Prostate gland (tissue), 2 donors: ENCODE data around the gene GRIN1.

ENCODE experiments used
- CTCF ChIP-seq, 4 experiments: fragments of 200-600 bp in 2 of 4; fragments of 450-650 bp in 2 of 4; sonication (generic) in 2 of 4; IDR thresholded peaks; 1 replicate in 3 of 4; 2 replicates in 1 of 4; pipeline ENCODE4 v1.5.1; 2016 to 2019; ENCODE audit warnings: antibody characterized with exemption in 4 of 4, mild to moderate bottlenecking in 2 of 4, moderate library complexity in 2 of 4
- POLR2A ChIP-seq: fragments of 450-650 bp; IDR thresholded peaks from one replicate; pipeline ENCODE4 v1.6.1; 2016; ENCODE audit warnings: antibody characterized with exemption, mild to moderate bottlenecking
- POLR2AphosphoS5 ChIP-seq: sonication (generic); formaldehyde crosslinking; IDR thresholded peaks from one replicate; pipeline ENCODE4 v1.6.1; 2017; ENCODE audit warnings: antibody characterized with exemption

GRCh38 chr9:137136881-137137607, 1.9 kb upstream of the GRIN1 start:
- TF ChIP-seq CTCF (IDR thresholded peaks at IDR 0.05): no peak
- TF ChIP-seq POLR2A: no peak
- no peak for TF ChIP-seq POLR2AphosphoS5
